ENCODE results near the gene MED25.
A peak's percentile ranks its signal among the peaks of the same experiment; 100 is the strongest.

MED25 gene

GRCh38 chr19:49812452-49812996 lies 5.6 kb upstream of the MED25 start:
- no peak for TF ChIP-seq CTCF (IDR thresholded peaks at IDR 0.05; ENCODE audit: poor library complexity, severe bottlenecking)
- DNase-seq (ENCODE audit: low spot score) (no peak), ATAC-seq (ENCODE audit: low read depth) (no peak)
- Histone ChIP-seq H3K4me1 (ENCODE audit: insufficient read depth, poor library complexity, severe bottlenecking) (peaks cover 4% of the 10 kb centered on the region), H3K27me3 (ENCODE audit: insufficient read depth, poor library complexity, severe bottlenecking) (no peaks in the 10 kb centered on the region), H3K36me3 (ENCODE audit: low read depth) (no peaks in the 10 kb centered on the region; the same call in 1 of the 2 replicates), H3K27ac (ENCODE audit: poor library complexity, severe bottlenecking) (peak overlapping the region; percentile 30), H3K4me3 (ENCODE audit: severe bottlenecking) (peak overlapping the region; percentile 58), H3K9me3 (ENCODE audit: severe bottlenecking) (no peaks in the 10 kb centered on the region)

GRCh38 chr19:49812997-49813861 lies 4.9 kb upstream of the MED25 start, which contains the start of gene FUZ:
Gene FUZ (minus strand): TSS chr19:49813292. CDS start chr19:49813106, 186 bp downstream.
- H3K27ac ChIP-seq (ENCODE audit: poor library complexity, severe bottlenecking) = peak within 1 kb of the TSS; percentile 30
- ATAC-seq (ENCODE audit: low read depth) (peak; percentile 67), DNase-seq (ENCODE audit: low spot score) (peak; percentile 95)
- H3K27me3 ChIP-seq (ENCODE audit: insufficient read depth, poor library complexity, severe bottlenecking) = no peaks in the 10 kb centered on the region
- no peak for TF ChIP-seq CTCF (IDR thresholded peaks at IDR 0.05; ENCODE audit: poor library complexity, severe bottlenecking)
- H3K4me1 ChIP-seq (ENCODE audit: insufficient read depth, poor library complexity, severe bottlenecking) = peaks cover 4% of the 10 kb centered on the region
- no peaks in the 10 kb centered on the region for H3K36me3 ChIP-seq (ENCODE audit: low read depth)
- H3K9me3 ChIP-seq (ENCODE audit: severe bottlenecking) = no peaks in the 10 kb centered on the region
- peak within 1 kb of the TSS; percentile 58 for H3K4me3 ChIP-seq (ENCODE audit: severe bottlenecking)

GRCh38 chr19:49814010-49814409 lies 4.1 kb upstream of the MED25 start:
- Histone ChIP-seq H3K27ac (ENCODE audit: poor library complexity, severe bottlenecking) (no peak overlapping the region), H3K27me3 (ENCODE audit: insufficient read depth, poor library complexity, severe bottlenecking) (no peaks in the 10 kb centered on the region), H3K9me3 (ENCODE audit: severe bottlenecking) (no peaks in the 10 kb centered on the region), H3K4me3 (ENCODE audit: severe bottlenecking) (peak overlapping the region; percentile 58), H3K4me1 (ENCODE audit: insufficient read depth, poor library complexity, severe bottlenecking) (peaks cover 4% of the 10 kb centered on the region), H3K36me3 (ENCODE audit: low read depth) (no peaks in the 10 kb centered on the region)
- DNase-seq (ENCODE audit: low spot score) = no peak
- ATAC-seq (ENCODE audit: low read depth) = no peak
- no peak for TF ChIP-seq CTCF (IDR thresholded peaks at IDR 0.05; ENCODE audit: poor library complexity, severe bottlenecking)

GRCh38 chr19:49816590-49816989 lies 1.5 kb upstream of the MED25 start:
- no peaks in the 10 kb centered on the region for H3K27me3 ChIP-seq (ENCODE audit: insufficient read depth, poor library complexity, severe bottlenecking)
- H3K36me3 ChIP-seq (ENCODE audit: low read depth) = peaks cover 13% of the 10 kb centered on the region
- DNase-seq (ENCODE audit: low spot score) (no peak), ATAC-seq (ENCODE audit: low read depth) (no peak)
- H3K27ac ChIP-seq (ENCODE audit: poor library complexity, severe bottlenecking) = no peak overlapping the region
- no peaks in the 10 kb centered on the region for H3K9me3 ChIP-seq (ENCODE audit: severe bottlenecking)
- H3K4me3 ChIP-seq (ENCODE audit: severe bottlenecking) = no peak overlapping the region
- TF ChIP-seq CTCF (IDR thresholded peaks at IDR 0.05; ENCODE audit: poor library complexity, severe bottlenecking) = no peak
- peaks cover 4% of the 10 kb centered on the region for H3K4me1 ChIP-seq (ENCODE audit: insufficient read depth, poor library complexity, severe bottlenecking)
